Keratinocyte (primary cell): ENCODE measurements around the gene AMBP. TPM values are rescaled to one million over a fixed set of nuclear protein-coding genes. Genes with fewer than 3 reads are reported as not detected.

ENCODE experiments used
- DNase-seq: peaks from one replicate; pipeline ENCODE4 v3.0.0-alpha.2; 2011; ENCODE audit warnings: low read depth, missing footprints, low spot score
- FAIRE-seq: peaks from 2 replicates; lab custom pipeline; 2011; peaks lifted over from hg19 to GRCh38; lab: Jason Lieb, UNC
- H2AFZ ChIP-seq: 2 replicates; pipeline ENCODE4 v1.6.0; 2012; ENCODE audit warnings: low read length, control low read depth, inconsistent platforms; ENCODE audit not compliant: control insufficient read depth
- H3K27ac ChIP-seq: 2 replicates; pipeline ENCODE4 v1.5.1; 2011; ENCODE audit warnings: low read length; ENCODE audit not compliant: control insufficient read depth, insufficient read depth
- H3K27me3 ChIP-seq: 3 replicates; pipeline ENCODE4 v1.6.0; 2011; ENCODE audit warnings: low read length; ENCODE audit not compliant: control insufficient read depth, insufficient read depth; ENCODE audit errors: extremely low read depth
- H3K36me3 ChIP-seq, 2 experiments: 2 replicates in 1 of 2; 3 replicates in 1 of 2; pipeline ENCODE4 v1.5.1; 2011; ENCODE audit warnings: low read length in 2 of 2, mild to moderate bottlenecking in 1 of 2; ENCODE audit not compliant: control insufficient read depth in 2 of 2, insufficient read depth in 2 of 2; ENCODE audit errors: extremely low read depth in 1 of 2
- H3K4me1 ChIP-seq: 3 replicates; pipeline ENCODE4 v1.5.1; 2011; ENCODE audit warnings: low read length; ENCODE audit not compliant: control insufficient read depth, insufficient read depth; ENCODE audit errors: extremely low read depth
- H3K4me2 ChIP-seq: 3 replicates; pipeline ENCODE4 v1.6.0; 2011; ENCODE audit warnings: low read depth, low read length; ENCODE audit not compliant: control insufficient read depth, insufficient read depth; ENCODE audit errors: extremely low read depth
- H3K4me3 ChIP-seq, 3 experiments: fragments of 200-600 bp in 1 of 3; sonication (generic) in 1 of 3; 2 replicates in 2 of 3; 3 replicates in 1 of 3; pipeline ENCODE4 v1.5.1; 2011 to 2016; ENCODE audit warnings: low read length in 3 of 3, mild to moderate bottlenecking in 3 of 3, control low read depth in 2 of 3, inconsistent platforms in 1 of 3, low read depth in 1 of 3, mixed read lengths in 1 of 3, mixed run types in 1 of 3, moderate library complexity in 1 of 3; ENCODE audit not compliant: control insufficient read depth in 2 of 3, insufficient read depth in 2 of 3; ENCODE audit errors: extremely low read depth in 1 of 3
- H3K79me2 ChIP-seq: 2 replicates; pipeline ENCODE4 v1.6.0; 2012; ENCODE audit warnings: low read length; ENCODE audit not compliant: control insufficient read depth, insufficient read depth
- H3K9ac ChIP-seq: 3 replicates; pipeline ENCODE4 v1.6.0; 2011; ENCODE audit warnings: low read length; ENCODE audit not compliant: control insufficient read depth, insufficient read depth; ENCODE audit errors: extremely low read depth
- H3K9me1 ChIP-seq: 3 replicates; pipeline ENCODE4 v1.6.0; 2011; ENCODE audit warnings: low read length; ENCODE audit not compliant: control insufficient read depth, insufficient read depth; ENCODE audit errors: extremely low read depth
- H3K9me3 ChIP-seq: 2 replicates; pipeline ENCODE4 v1.5.1; 2012; ENCODE audit warnings: low read depth, low read length; ENCODE audit not compliant: control insufficient read depth
- H4K20me1 ChIP-seq: 3 replicates; pipeline ENCODE4 v1.6.0; 2011; ENCODE audit warnings: low read length; ENCODE audit not compliant: control insufficient read depth, insufficient read depth; ENCODE audit errors: extremely low read depth
- EZH2 ChIP-seq: IDR thresholded peaks from one replicate; pipeline ENCODE4 v1.6.1; 2012; ENCODE audit warnings: inconsistent platforms, mild to moderate bottlenecking, low read length, moderate library complexity
- dilution Hi-C: fragments of 300-500 bp; cut with MboI; formaldehyde crosslinking; loops from one replicate; pipeline ENCODE4 v1.7.0; 2020; ENCODE audit warnings: low sequenced_read_pairs; ENCODE audit not compliant: extremely low pct_ligation_motif_present
- polyA plus RNA-seq, 5 experiments: library from polyadenylated mRNA; depleted of rRNA in 3 of 5; stranded (reverse) in 3 of 5; stranded (forward) in 1 of 5; unstranded in 1 of 5; fragments of >200 nt; gene quantifications; 1 replicate in 1 of 5; 2 replicates in 3 of 5; 3 replicates in 1 of 5; pipeline versions ENCODE4 v1.2.1 to v1.2.3, GENCODE V29; 2011 to 2012; ENCODE audit warnings: missing spikeins in 2 of 5, low read depth in 1 of 5, low replicate concordance in 1 of 5
- TF ChIP-seq, protein P1 (sequence below), 3 experiments: IDR thresholded peaks in 1 of 3; conservative IDR thresholded peaks in 1 of 3; optimal IDR thresholded peaks in 1 of 3; 2 replicates in 2 of 3; 3 replicates in 1 of 3; pipeline versions ENCODE3 to v1.5.1; 2011; ENCODE audit warnings: low read length in 3 of 3, mild to moderate bottlenecking in 3 of 3, moderate library complexity in 2 of 3, control low read depth in 1 of 3, inconsistent platforms in 1 of 3; ENCODE audit not compliant: insufficient read depth in 2 of 3; ENCODE audit errors: extremely low read depth in 1 of 3

AMBP gene
- polyA plus RNA-seq, 1 donor (not counting 4 experiments of a cell fraction or from before 2014, with no cell fraction given), result not detected

DNA sequence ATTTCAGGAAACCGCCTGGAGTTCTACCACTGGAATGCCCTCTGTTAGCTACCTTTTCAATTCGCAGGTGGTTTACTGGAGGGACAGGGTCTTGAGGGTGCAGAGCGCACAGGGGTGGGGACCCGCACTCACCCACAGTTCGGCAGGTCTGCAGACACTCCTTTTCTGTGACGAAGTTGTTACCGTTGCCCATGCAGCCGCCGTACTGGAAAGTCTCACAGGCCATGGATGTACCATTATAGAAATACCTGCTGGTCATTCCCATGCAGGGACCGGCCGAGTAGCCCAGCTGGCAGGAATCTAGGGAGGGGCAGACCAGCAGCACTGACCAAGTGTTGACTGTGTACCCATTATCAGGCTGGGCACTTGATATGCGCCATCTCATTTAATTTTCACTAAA, 16.8 kb downstream of the AMBP start:
- Histone ChIP-seq H3K27ac (no peak overlapping the region), H3K4me1 (no peaks in the 10 kb centered on the region), H2AFZ (no peak overlapping the region), H3K9me1 (no peaks in the 10 kb centered on the region), H3K36me3 (no peaks in the 10 kb centered on the region), H3K27me3 (no peaks in the 10 kb centered on the region), H3K9me3 (no peaks in the 10 kb centered on the region), H3K79me2 (no peaks in the 10 kb centered on the region), H3K4me2 (no peak overlapping the region), H3K4me3 (no peak overlapping the region), H4K20me1 (no peaks in the 10 kb centered on the region), H3K9ac (no peak overlapping the region)
- dilution Hi-C loops, result no loop called here
- no peak for DNase-seq
- no peak for TF ChIP-seq EZH2
- TF ChIP-seq, protein P1, sequence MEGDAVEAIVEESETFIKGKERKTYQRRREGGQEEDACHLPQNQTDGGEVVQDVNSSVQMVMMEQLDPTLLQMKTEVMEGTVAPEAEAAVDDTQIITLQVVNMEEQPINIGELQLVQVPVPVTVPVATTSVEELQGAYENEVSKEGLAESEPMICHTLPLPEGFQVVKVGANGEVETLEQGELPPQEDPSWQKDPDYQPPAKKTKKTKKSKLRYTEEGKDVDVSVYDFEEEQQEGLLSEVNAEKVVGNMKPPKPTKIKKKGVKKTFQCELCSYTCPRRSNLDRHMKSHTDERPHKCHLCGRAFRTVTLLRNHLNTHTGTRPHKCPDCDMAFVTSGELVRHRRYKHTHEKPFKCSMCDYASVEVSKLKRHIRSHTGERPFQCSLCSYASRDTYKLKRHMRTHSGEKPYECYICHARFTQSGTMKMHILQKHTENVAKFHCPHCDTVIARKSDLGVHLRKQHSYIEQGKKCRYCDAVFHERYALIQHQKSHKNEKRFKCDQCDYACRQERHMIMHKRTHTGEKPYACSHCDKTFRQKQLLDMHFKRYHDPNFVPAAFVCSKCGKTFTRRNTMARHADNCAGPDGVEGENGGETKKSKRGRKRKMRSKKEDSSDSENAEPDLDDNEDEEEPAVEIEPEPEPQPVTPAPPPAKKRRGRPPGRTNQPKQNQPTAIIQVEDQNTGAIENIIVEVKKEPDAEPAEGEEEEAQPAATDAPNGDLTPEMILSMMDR (optimal IDR thresholded peaks at IDR 0.05 in 1 of 3, IDR thresholded peaks at IDR 0.05 in 1 of 3, conservative IDR thresholded peaks at IDR 0.05 in 1 of 3; ENCODE audit: extremely low read depth in 1 of 3, insufficient read depth in 2 of 3, low read length in 3 of 3), result no peak
- no peak for FAIRE-seq

DNA sequence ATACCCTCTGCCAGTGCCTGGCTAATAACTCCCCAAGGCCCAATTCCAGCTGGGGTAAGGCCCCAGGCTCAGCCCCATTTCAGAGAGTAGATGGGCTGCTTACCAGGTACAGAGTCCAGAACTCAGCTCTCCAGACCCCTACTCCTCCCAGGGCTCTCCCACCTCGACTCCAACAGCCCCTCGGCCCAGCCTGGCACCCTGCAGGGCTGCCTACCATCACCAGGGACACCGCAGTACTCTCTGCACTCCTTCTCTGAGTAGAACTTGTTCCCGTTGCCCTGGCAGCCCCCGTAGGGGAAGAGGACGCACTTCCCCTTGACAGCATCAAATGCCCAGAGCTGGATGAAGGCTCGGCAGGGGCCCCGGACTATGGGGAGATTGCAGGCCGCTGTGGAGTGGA, 17.4 kb downstream of the AMBP start:
- Histone ChIP-seq H3K9me1 (no peaks in the 10 kb centered on the region), H3K79me2 (no peaks in the 10 kb centered on the region), H3K4me1 (no peaks in the 10 kb centered on the region), H3K4me2 (no peak overlapping the region), H3K27me3 (no peaks in the 10 kb centered on the region), H3K36me3 (no peaks in the 10 kb centered on the region), H4K20me1 (no peaks in the 10 kb centered on the region), H3K27ac (no peak overlapping the region), H2AFZ (no peak overlapping the region), H3K4me3 (no peak overlapping the region), H3K9me3 (no peaks in the 10 kb centered on the region), H3K9ac (no peak overlapping the region)
- FAIRE-seq (no peak), DNase-seq (no peak)
- dilution Hi-C loops, result no loop called here
- no peak for TF ChIP-seq EZH2
- TF ChIP-seq, protein P1 (optimal IDR thresholded peaks at IDR 0.05 in 1 of 3, IDR thresholded peaks at IDR 0.05 in 1 of 3, conservative IDR thresholded peaks at IDR 0.05 in 1 of 3; ENCODE audit: extremely low read depth in 1 of 3, insufficient read depth in 2 of 3, low read length in 3 of 3), result no peak
